Thyroid gland (tissue), 4 donors: ENCODE data around the gene DYRK1A.

Source experiments
- CTCF ChIP-seq, 6 experiments: fragments of 200-600 bp in 3 of 6; fragments of 450-650 bp in 3 of 6; sonication (generic) in 3 of 6; IDR thresholded peaks; one replicate each; pipeline ENCODE4 v1.5.1; 2016 to 2019; ENCODE audit warnings: antibody characterized with exemption in 6 of 6, mild to moderate bottlenecking in 2 of 6, inconsistent platforms in 1 of 6, moderate library complexity in 1 of 6
- POLR2A ChIP-seq, 2 donors: fragments of 450-650 bp; IDR thresholded peaks; one replicate each; pipeline ENCODE4 v1.6.1; 2017; ENCODE audit warnings: antibody characterized with exemption in 2 of 2, mild to moderate bottlenecking in 2 of 2, moderate library complexity in 1 of 2

DNA sequence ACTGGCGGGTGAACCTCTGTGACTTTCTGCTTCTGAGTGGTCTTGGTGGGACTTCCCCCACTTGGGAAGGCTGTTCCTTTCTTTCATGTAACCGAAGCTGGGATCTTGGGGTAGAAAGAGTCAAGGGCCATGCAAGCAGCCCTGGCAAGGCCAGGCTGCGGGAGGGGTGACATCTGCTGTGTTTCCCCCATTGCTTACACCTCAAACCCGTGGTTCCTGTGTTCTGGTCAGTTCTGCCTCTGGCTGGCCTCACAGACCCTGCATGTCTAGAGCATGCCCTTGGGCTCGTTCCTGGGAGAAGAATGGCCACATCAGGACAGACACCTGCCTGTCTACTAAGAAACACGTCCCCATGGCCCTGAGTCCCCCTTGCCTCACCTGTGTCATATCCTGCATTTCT lies 207.7 kb downstream of the DYRK1A start:
- TF ChIP-seq CTCF (IDR thresholded peaks at IDR 0.05), result no peak
- TF ChIP-seq POLR2A (IDR thresholded peaks at IDR 0.05), result no peak
